Hindlimb muscle (tissue), 1 donor: ENCODE results near the gene ARVCF. TPM values are rescaled to one million over a fixed set of nuclear protein-coding genes. Genes with fewer than 3 reads are reported as not detected.

Source experiments
- DNase-seq: peaks from one replicate; pipeline ENCODE4 v3.0.0-alpha.2; 2013
- polyA plus RNA-seq: library from polyadenylated mRNA; unstranded; fragments of 120-200 nt; gene quantifications from one replicate; pipeline ENCODE4 v1.2.1, GENCODE V29; 2013; ENCODE audit not compliant: insufficient read length

Gene ARVCF
- polyA plus RNA-seq, 1 donor, result 134 TPM

DNA sequence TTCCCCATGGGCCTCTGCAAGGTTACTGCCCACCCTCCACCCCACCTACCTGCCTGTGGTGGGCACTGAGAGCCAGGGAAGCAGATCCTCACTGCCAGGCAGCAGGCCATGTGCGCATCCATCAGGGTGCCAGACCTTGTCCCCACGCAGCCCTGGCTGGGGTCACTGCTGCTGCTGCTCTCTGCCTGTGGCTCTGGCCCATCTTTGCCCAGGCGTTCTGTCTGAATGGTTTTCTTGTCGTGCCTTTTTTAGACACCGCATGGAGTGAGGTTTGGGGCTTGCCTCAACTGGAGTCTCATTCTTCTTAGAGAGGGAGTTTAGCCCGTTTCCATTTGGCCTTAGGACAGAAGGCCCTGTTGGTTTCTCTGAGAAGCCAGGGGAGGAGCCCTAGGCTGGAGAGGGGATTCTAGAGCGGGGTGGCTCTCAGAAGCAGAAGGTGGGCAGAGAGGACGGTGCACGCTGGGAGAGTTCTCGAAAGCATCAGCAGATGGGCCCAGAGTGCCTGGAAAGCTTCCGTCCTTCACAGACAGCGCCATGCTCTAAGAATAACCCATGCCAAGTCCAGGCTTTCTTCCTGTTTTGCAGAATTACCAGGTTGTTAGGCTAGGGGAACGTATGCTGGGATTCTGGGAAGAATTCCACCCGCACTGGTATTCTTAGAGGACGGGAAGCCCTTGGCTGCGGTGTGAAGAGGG lies 12.4 kb upstream of the ARVCF start:
- DNase-seq, result no peak

DNA sequence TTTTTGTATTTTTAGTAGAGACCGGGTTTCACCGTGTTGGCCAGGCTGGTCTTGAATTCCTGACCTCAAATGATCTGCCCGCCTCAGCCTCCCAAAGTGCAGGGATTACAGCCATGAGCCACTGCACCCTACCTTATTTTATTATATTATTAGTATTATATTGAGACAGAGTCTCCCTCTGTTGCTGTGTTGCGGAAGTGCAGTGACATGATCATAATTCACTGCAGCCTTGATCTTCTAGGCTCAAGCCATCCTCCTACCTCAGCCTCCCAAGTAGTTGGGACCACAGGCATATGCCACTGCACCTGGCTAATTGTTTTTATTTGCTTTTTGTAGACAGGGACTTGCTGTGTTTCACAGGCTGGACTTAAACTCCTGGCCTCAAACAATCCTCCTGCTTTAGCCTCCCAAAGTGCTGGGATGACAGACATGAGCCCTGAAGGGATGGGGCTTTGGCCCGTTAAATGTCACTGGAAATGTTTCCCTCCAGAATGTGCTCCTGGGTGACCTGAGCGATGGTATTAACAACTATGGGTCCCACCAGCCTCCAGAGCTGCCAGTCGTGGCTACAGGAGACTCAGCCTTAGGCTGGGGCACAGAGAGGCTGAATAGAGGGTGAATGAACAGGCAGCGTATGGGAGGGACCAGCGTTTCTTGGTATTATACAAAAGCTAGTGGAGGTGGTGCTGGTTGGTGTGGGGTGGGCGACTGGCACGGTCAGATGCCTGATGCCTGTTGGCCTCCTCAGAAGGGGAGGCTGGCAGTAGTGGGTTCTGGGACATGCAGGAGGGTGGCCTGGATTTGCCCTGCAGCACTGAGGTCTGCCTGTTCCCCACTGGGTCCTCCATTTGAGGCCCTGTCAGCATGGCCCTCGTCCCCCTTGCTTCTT lies 11.6 kb upstream of the ARVCF start:
- no peak for DNase-seq

DNA sequence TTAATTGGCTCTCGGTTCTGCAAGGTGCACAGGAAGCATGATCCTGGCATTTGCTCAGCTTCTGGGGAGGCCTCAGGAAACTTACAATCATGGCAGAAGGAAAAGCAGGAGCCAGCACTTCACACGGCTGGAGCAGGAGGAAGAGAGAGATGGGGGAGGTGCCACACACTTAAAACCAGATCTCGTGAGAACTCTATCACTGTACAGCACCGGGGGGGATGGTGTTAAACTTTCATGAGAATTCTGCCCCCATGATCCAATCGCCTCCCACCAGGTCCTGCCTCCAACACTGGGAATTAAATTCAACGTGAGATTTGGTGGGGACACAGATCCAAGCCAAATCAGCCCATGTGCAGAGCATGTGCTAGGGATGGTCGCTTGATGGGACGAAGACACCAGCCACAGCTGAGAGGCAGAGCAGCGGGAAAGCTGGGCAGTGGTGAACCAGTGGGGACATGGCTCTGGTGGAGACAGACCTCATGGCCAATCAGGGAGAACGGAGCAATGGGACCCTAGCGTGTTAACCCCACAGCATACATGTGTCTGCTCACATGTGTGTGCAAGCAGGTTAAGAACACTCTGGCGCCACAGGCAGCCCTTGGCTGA lies 10.5 kb upstream of the ARVCF start:
- no peak for DNase-seq

DNA sequence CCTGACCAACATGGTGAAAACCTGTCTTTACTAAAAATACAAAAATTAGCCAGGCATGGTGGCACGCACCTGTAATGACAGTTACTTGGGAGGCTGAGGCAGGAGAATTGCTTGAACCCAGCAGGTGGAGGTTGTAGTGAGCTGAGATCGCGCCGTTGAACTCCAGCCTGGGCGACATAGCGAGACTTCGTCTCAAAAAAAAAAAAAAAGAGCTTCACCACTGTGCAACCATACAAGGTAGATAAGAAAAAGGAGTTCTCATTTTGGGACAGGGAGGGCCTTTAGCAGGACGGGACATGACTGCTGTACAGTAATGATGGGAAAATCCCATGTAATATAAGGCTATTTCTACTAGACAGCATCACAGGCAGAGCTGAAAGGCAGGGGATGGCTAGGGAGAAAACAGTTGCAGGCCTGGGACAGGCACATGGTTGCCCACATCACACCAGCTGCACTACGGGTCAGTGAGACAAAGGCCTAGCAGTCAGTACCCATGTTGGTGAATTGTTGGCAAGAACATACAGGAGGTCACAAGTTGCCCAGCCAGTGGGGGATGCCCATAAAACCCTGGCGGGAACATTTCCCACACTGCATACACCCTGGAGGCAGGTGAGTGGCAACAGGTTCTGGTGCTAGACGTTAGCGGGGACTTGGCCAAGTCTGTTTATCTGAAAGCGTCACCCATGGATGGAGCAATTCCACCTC lies 9.7 kb upstream of the ARVCF start:
- DNase-seq, result no peak

- no peak for DNase-seq
These were observed 9.0 kb upstream of the ARVCF start for GRCh38 chr22:20025401-20026203.

GRCh38 chr22:20024650-20025397 lies 8.2 kb upstream of the ARVCF start:
- no peak for DNase-seq

DNA sequence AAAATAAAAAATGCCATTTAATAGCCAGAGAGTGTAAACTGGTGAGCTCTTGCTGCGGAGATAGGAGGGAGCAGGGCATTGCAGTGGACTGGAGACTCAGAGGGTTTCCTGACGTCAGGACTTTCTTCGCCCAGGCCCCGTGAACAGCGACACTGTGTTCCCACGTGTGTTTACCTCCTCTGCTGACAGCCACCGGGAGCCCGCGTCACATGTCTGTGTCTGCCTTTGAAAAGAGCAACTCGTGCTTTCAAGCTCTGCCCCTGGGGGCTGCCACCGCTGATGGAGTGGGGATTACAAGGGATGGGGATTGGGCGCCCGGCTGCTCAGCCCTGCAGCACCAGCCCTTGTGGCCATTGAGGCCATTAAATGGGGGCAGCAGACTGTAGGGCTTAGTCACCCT lies 7.6 kb upstream of the ARVCF start:
- DNase-seq, result no peak

DNA sequence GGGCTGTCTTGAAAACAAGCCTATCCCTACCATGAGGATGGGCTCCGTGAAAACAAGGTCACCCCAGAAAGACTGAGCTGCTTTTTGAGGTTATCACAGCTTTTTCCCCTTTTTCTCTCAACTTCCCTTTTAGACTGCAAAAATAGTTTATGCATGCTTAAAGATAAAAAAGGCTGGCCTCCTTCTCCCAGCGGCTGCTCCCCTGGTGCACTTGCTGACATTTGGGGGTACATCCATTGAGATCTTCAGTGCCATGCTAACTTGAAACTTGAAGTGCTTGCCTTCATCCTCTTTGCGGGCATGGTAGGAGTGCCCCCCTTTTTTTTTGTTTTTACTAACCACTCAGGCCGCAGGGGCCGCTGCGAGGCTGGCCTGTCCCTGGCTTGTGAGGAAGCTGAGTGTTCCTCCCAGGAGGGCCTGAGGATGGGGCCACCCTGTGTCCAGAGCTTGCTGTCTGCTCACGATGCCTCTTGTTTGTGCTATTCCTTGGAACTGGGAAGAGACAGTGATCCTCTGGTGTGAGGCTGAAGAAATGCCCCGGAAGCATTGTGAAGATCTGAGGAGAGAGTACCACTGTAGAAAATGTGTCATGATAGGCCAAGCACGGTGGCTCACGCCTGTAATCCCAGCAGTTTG lies 6.5 kb upstream of the ARVCF start:
- DNase-seq, result no peak

DNA sequence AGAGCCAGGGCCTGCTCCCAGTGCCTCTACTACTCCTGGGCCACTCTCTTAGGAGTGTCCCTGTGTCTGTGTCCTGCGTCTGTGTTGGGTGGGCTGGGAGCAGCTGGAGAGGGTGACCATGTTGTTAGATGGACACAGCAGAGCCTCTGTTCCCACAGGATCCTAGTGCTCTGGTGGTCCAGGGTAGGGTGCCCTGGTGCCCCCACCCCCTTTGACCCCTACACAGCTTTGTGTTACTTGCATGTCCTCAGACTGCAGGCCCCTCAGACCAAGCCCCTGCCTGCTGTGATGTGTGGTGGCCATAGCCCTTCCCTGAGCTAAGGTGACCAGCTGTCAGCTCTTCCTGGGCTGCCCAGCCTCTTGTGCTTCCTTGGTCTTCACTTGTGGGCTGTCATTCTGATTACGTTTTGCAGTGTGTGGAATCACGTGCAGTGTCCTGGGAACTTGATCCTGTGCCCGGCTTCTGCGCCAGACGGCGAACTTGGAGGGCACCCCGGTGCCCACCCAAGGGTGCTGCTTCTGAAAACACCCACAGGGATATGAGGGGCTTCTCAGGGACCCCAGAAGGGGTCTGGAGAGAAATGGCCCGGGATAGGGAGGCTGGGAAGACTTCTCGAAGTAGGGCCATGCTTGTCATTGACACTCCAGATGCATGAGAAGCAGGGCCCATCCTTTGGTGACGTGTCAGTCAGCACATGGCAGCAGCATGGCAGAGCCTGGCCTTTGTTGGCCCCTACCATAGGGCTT lies 5.8 kb upstream of the ARVCF start:
- no peak for DNase-seq

DNA sequence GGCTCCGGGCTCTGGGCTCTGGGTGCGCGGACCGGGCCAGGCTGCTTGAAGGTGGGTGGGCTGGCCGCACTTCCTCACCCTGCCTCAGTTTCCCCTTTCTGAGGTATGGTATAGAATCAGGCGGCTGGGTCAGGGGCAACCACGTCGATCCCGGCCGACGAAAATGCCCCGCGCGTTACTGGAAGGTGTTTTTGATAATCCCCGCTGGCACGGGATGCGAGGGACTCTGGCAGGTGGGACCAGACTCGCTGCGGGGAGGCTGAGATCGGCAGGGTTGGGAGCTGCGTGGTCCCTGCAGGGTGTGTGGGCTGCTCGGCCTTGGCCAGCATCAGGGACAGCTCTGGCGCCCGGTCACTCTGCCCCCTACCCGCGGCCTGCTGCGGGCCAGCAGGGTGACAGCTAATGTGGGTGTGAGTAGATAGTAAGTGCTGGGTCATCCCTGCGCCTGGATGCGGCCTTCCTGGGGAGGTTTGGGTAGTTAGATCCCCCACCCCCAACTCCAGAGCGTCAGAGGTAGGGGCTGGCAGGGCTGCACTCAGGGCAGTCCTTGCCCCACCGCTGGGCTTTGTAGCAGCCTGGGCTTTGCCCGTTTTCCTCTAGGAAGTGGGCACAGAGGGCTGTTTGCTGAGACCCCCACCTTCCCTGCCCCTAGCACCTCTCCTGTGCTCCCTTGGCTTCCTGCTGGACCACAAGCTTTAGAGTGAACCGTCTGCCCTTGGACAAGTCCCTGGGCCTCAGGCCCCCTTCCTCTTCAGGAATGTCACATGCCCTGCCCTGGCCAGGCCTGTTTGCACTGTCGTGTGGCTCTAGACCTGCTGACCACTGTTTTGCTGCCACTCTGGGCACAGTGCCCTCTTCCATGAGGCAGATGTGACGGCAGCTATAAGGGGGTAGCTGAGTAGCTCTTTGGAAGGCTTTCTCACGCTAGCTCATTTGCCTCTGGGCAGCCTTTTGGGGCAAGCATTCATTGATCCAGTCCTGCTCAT lies 4.9 kb upstream of the ARVCF start:
- no peak for DNase-seq

DNA sequence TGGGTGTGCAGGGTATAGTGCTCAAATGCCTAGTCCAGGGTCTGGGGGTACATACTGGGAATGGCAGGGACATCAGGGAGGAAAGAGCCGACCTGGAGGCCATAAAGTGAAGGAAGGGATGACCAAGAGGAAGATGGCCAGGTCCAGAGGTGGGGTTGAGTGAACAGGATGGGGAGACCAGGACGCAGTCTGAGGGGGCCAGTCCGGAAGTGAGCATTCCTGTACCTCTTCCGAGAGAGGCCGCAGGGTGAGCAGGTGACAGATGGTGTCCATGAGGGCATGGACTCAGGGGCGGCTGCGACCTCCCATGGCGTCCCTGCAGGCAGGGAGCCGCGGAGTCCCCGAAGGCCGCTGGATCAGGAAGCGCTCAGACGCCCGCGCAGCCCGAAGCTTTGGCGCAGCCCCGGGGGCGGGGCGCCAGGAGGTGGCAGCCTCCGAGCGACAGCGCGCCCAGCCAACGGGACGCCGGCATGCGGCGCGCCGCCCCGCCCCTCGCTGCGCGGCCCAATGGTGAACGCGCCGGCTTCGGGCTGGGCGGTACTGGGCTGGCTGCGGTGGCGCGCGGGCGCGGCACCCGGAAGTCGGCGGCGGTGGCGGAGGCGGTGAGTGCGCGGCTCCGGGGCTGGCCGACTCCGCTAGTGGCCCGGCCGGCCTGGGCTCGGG lies 4.0 kb upstream of the ARVCF start, which contains the start of gene TANGO2:
Gene TANGO2 (plus strand): TSS at position 578 of the 663 bp plus-strand sequence. CDS start 15,689 bp downstream, outside the sequence.
- peak; percentile 95 for DNase-seq

GRCh38 chr22:20019661-20020532 lies 3.3 kb upstream of the ARVCF start:
- DNase-seq, result no peak

GRCh38 chr22:20018001-20018400 lies 1.4 kb upstream of the ARVCF start:
- DNase-seq, result no peak

- no peak for DNase-seq
These were observed 967 bp upstream of the ARVCF start for GRCh38 chr22:20017622-20017958.

DNA sequence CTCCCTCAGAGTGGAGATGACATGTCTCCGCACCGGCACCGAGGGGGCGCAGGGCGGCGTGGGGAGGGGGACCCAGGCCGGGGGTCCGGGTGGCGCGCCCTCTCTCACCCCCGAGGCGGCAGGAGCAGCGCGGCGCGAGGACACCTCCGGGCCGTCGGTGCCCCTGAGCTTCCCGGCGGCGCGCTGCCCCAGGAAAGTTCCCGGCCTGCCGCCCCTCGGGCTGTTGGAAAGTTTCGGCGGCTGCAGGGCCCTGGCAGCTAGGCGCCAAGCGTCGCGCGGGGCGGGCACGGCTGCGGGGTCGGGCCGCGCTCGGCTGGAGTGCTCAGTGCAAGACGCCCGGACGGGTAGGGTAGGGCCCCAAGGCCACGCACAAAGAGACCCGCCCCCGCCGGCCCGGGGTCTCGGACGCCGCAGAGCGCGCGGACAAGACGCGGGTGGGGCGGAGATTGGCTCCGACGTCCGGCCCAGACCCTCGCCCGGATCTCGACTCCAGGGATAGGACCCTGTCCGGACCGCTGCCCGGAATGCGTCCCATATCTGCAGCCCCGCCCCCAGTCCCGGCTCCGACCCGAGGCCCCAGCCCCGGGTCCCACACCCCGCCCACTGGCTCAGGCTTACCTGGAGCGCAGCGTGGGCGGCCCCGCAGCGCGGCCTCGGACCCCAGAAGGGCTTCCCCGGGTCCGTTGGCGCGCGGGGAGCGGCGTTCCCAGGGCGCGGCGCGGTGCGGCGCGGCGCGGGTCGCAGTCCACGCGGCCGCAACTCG lies 471 bp downstream of the ARVCF start:
- no peak for DNase-seq

DNA sequence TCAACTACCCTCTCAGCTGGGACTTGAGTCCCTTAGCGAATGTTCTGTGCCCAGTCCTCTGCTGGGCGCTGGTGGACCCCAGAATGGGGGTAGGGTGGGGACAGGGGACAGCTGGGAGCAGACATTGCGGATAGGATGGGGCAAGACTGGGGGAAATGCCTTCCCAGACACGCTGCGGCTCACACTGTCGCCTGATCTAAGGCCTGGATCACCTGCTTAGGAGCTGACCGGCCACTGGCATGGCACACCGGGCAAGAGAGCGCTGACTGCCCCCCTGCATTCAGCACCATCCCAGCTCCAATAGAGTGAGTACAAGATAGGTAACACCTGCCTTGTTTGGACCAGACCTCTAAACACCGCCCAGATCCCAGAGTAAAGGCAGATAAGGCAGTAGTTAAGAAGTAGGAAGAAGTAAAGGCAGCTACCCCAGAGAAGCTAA lies 1.4 kb downstream of the ARVCF start:
- DNase-seq, result no peak
